GM18499 (cell line): ENCODE results near the gene OSBPL10.
"Not testable (repeated sequence)": the region's sequence is repeated elsewhere in the genome, so short reads cannot be mapped to it uniquely, and the experiment has no call there.

Experiments
- ATAC-seq: cut with Tn5 transposase; IDR thresholded peaks from one replicate; pipeline ENCODE4 v1.9.1; 2021; ENCODE audit warnings: moderate number of reproducible peaks; ENCODE audit not compliant: insufficient read depth, unreplicated experiment

The OSBPL10 gene

GRCh38 chr3:31790193-31791089 lies 190.6 kb downstream of the OSBPL10 start:
- no peak for ATAC-seq

DNA sequence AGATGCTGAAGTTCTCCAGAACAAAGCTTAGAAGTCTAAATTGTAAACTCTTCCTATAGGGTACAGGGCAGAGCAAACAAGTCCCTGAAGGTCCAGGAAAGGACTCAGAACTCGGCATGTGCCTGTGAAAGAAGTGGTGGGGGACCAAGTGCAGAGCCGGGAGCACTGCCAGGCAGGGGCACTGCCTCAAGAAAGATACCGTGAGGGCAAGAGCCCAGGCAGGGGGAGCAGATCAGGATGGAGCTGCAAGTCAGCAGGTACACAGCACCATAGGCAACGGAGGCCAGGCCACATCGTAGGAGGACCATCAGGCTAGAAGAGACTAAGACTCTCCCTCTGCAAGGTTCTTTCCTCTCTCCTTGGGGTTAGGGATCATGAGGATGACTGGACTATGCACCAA lies 191.6 kb downstream of the OSBPL10 start:
- no peak for ATAC-seq

DNA sequence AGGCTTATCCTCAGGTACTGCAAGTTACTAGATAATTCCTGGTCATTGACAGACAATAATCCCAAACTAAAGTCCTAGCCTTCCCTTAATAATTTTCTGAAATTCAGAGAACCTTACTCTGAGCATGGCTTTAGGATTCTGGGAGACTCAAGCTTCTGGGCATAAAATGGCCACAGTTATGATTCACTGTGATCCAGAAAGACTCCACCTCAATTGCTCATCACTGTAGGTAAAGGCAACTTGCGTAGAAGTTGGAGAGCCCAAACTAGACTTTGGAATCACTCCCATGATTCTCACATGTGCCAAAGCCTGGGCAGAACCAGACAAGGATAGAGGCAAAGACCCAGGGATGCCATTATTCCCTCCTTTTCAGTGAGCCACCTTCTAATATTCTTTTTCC lies 195.3 kb downstream of the OSBPL10 start:
- no peak for ATAC-seq

DNA sequence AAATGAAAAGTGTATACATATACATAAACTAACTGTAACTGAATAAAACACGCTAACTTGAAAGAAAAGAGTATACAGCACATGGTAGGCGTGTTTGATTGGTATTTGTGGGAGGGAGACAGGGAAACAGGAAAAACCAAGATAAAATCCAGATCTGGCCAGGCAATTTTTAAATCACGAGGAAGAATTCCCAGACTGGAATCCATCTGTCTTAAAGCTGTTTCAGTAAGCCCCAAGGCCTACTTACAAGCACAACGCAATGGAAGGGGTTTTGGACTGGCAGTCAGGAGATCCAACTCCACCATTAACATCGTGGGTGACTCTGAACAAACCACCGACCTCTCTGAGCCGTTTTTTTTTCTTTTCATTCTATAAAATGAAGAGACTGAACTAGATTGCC lies 195.8 kb downstream of the OSBPL10 start:
- ATAC-seq = no peak

DNA sequence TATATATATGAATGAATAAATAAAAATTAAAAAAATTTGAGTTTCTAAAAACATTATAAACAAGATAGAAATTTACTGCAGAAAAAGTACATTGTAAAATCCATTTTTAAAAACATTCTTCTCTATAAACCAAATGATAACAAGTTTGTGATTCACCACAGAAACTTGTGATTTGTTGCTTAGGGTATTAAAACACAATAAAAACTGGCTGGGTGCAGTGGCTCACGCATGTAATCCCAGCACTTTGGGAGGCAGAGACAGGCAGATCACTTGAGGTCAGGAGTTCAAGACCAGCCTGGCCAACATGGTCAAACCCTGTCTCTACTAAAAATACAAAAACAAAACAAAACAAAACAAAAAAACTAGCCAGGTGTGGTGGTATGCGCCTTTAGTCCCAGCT lies 197.2 kb downstream of the OSBPL10 start:
- ATAC-seq = not testable (repeated sequence)

DNA sequence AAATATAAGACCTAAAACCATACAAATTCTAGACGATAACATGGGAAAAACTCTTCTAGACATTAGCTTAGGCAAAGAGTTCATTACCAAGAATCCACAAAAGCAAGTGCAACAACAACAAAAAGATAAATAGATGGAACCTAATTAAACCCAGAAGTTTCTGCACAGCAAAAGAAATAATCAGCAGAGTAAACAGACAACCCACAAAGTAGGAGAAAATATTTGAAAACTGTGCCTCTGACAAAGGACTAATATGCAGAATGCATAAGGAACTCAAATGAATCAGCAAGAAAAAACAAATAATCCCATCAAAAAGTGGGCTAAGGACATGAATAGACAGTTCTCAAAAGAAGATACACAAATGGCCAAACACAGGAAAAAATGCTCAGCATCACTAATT lies 198.8 kb downstream of the OSBPL10 start:
- not testable (repeated sequence) for ATAC-seq

DNA sequence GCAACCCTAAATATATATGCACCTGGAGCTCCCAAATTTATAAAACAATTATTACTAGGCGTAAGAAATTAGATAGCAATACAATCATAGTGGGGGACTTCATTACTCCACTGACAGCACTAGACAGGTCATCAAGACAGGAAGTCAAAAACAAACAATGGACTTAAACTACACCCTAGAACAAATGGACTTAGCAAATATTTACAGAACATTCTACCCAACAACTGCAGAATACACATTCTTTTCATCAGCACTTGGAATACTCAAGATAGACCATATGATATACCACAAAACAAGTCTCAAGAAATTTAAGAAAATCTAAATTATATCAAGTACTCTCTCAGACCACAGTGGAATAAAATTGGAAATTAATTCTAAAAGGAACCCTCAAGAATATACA lies 201.5 kb downstream of the OSBPL10 start:
- no peak for ATAC-seq

GRCh38 chr3:31777887-31778286 lies 203.2 kb downstream of the OSBPL10 start:
- ATAC-seq = no peak

DNA sequence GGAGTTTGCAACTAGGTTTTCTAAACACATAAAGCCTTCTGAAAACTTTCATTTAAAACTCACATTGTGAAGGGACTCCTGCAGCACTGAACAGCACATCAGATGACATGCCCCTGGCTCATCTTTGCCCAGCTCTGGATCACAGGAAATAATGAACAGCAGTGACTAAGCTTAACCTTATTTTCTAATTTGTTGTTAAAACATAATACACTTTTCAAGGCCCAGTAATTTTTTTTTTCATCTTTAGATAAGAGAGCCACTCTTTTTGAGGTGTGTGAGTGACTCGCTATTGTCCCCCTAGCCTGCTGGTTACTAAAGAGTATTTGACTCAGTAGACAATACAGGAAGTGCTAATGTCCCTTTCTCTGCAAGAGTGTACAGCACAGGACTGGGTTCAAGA lies 204.0 kb downstream of the OSBPL10 start:
- no peak for ATAC-seq

- no peak for ATAC-seq
Observed at GRCh38 chr3:31776016-31776415, 205.0 kb downstream of the OSBPL10 start.

- ATAC-seq = no peak
Observed at GRCh38 chr3:31775383-31775782, 205.7 kb downstream of the OSBPL10 start.

DNA sequence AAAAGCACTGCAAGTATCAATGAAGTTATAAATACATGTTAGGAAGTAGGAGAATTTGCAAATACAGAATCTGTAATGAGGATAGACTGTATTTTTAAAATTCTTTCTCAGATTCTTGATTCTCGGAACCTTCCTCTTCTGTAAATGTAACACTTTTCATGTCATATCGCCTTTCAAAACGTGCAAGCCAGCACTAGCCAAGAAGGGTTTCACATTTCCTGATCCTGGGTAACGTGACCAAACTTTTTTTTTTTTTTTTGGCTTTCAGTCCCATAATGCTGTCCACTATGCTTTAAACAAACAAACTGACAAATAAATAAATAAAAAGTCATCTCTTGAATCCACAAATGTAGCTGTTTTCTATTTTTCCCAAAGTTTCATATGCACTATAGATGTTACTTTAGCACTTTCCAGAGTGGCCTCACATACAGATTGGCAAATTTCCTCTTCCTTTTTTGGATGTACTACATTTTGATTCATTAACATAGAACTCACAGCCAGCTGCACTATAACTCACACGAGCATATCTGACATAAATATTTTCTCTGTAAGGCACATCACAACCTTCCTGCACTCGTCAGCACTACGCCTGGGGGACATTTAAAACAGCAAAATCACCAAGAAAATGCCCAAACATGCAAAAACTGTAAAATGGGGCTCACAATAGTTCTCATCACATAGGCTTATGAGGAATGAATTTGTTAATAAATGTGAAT lies 208.1 kb downstream of the OSBPL10 start:
- ATAC-seq = no peak

- ATAC-seq = no peak
Observed at GRCh38 chr3:31772272-31772671, 208.8 kb downstream of the OSBPL10 start.

DNA sequence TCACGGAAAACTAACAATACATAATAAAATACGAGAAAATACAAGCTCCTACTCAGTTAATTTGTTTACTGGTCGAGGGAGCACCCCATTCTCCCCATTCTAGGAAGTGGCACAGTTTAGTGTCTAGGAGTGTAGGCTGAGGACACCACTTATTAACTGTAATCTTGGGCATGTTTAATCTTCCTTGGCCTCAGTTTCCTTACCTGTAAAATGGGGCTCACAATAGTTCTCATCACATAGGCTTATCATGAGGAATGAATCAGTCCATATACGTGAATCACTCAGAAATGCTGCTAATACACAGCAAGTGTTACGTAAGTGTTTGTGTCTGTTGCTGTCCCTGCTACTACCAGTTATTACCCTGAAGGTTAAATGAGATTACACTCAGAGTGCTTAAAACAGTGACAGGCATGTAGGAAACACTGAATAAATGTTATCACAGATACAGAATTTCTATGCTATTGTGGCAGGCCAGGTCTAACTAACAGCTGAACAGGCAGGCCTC lies 210.2 kb downstream of the OSBPL10 start:
- ATAC-seq = no peak

- no peak for ATAC-seq
Observed at GRCh38 chr3:31768479-31769125, 212.5 kb downstream of the OSBPL10 start.

DNA sequence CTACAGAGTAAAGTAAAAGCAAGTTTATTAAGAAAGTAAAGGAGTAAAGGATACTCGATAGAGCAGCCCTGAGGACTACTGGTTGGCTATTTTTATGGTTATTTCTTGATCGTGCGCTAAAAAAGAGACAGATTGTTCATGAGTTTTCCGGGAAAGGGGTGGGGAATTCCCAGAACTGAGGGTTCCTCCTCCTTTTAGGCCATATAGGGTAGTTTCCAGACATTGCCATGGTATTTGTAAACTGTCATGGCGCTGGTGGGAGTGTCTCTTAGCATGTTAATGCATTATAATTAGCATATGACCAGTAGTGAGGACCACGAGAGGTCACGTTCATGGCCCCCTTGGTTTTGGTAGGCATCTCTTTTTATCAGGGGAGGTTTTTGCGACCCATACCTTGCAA lies 213.1 kb downstream of the OSBPL10 start:
- no peak for ATAC-seq

- ATAC-seq = no peak
Observed at GRCh38 chr3:31766669-31767068, 214.4 kb downstream of the OSBPL10 start.

DNA sequence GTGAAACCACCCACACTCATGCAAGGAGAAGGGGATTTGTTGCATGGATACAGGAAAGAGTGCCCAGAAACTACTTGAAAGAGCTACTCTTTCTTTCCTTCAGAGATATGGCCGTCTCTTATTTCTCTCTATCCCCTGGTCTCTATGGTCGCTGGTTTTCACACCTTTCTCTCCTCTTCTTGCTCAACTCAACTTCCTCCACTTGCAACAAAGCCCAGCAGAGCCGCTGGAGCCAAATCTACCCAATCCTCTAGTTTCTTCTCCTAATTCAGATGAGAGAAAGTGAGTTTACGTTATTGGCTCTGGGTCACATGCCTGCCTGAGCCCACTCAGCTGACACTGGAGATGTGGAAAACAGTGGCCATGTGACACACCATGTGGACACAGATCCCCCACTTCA lies 215.2 kb downstream of the OSBPL10 start:
- ATAC-seq = no peak

DNA sequence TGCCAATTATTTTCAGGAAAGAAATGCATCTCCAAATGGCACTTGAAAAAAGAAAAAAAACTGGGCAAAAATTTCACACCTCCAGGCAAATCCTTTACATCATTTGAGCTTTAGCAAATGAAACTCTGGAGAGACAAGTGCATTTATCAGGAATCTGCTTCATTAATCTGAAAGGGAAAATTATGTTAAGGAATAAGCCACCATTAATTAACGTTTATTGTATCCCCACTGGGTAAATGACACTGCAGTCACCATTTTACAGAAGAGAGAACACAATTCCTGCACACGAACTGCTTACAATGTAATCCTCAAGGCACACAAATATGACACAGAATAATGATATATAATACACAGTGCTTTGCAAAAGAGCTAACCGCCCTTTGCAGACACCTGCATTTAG lies 217.3 kb downstream of the OSBPL10 start:
- no peak for ATAC-seq

- no peak for ATAC-seq
Observed at GRCh38 chr3:31762888-31763351, 218.1 kb downstream of the OSBPL10 start.
